T-cell (primary cell): Measurements from ENCODE around the gene MAGEF1. TPM values are rescaled to one million over a fixed set of nuclear protein-coding genes. Genes with fewer than 3 reads are reported as not detected.

Experiments used
- ATAC-seq, 4 experiments: fragments of 200-7000 bp in 3 of 4; fragments of 150-1000 bp in 1 of 4; cut with Tn5 transposase; replicated peaks in 1 of 4; 1 replicate in 3 of 4; 2 replicates in 1 of 4; pipeline ENCODE4 v1.10.0; 2021; ENCODE audit warnings: moderate library complexity in 3 of 4, mild to moderate bottlenecking in 2 of 4, moderate number of reproducible peaks in 1 of 4
- CTCF ChIA-PET, 2 donors: fragments of 300-600 bp; sonication (Branson Sonifier 250); formaldehyde crosslinking; loops; one replicate each; lab custom pipeline; 2022; ENCODE audit warnings: antibody characterized with exemption in 2 of 2; lab: Charles Lee
- POLR2A ChIA-PET, 2 donors: fragments of 300-600 bp; sonication (Branson Sonifier 250); formaldehyde crosslinking; loops; one replicate each; lab custom pipeline; 2022; ENCODE audit warnings: antibody characterized with exemption in 2 of 2; lab: Charles Lee
- DNase-seq, 35 experiments: peaks; one replicate each; pipeline versions ENCODE4 v3.0.0 to v3.0.0-alpha.2; 2013 to 2023
- H3K27ac ChIP-seq: one replicate; pipeline ENCODE4 v1.5.1; 2013; ENCODE audit warnings: low read length
- H3K27me3 ChIP-seq, 2 experiments: replicated peaks in 1 of 2; 1 replicate in 1 of 2; 2 replicates in 1 of 2; pipeline versions ENCODE4 v1.6.1 to v1.7.0; 2013; ENCODE audit warnings: low read length in 1 of 2, mixed read lengths in 1 of 2; ENCODE audit not compliant: control insufficient read depth in 2 of 2, insufficient read depth in 2 of 2; ENCODE audit errors: extremely low read depth in 1 of 2
- H3K36me3 ChIP-seq, 2 donors: 1 replicate in 1 of 2; 2 replicates in 1 of 2; pipeline versions ENCODE4 v1.6.1 to v1.7.0; 2013; ENCODE audit warnings: low read length in 1 of 2; ENCODE audit not compliant: control insufficient read depth in 2 of 2, insufficient read depth in 1 of 2; ENCODE audit errors: extremely low read depth in 1 of 2
- H3K4me1 ChIP-seq, 2 experiments: 1 replicate in 1 of 2; 2 replicates in 1 of 2; pipeline versions ENCODE4 v1.6.1 to v1.7.0; 2013; ENCODE audit warnings: low read length in 2 of 2, mixed read lengths in 1 of 2; ENCODE audit not compliant: insufficient read depth in 2 of 2, control insufficient read depth in 1 of 2; ENCODE audit errors: extremely low read depth in 1 of 2
- H3K4me3 ChIP-seq, 2 donors: 1 replicate in 1 of 2; 2 replicates in 1 of 2; pipeline versions ENCODE4 v1.5.1 to v1.7.0; 2013; ENCODE audit warnings: mild to moderate bottlenecking in 2 of 2, low read length in 1 of 2, moderate library complexity in 1 of 2; ENCODE audit not compliant: control insufficient read depth in 1 of 2; ENCODE audit errors: extremely low read depth in 1 of 2
- H3K9me3 ChIP-seq: 2 replicates; pipeline ENCODE4 v1.7.0; 2013
- H3K27ac Mint-ChIP-seq, 2 donors: one replicate each; pipeline ENCODE4 v1.8.0; 2020 to 2021; ENCODE audit warnings: mild to moderate bottlenecking in 2 of 2, mixed read lengths in 2 of 2
- H3K27me3 Mint-ChIP-seq, 2 donors: one replicate each; pipeline ENCODE4 v1.8.0; 2021 to 2022; ENCODE audit warnings: mixed read lengths in 2 of 2
- H3K36me3 Mint-ChIP-seq: one replicate; pipeline ENCODE4 v1.8.0; 2021; ENCODE audit warnings: mixed read lengths
- H3K4me1 Mint-ChIP-seq, 3 donors: one replicate each; pipeline ENCODE4 v1.8.0; 2020 to 2022; ENCODE audit warnings: mixed read lengths in 3 of 3, mild to moderate bottlenecking in 1 of 3
- H3K4me3 Mint-ChIP-seq, 3 donors: one replicate each; pipeline ENCODE4 v1.8.0; 2020 to 2022; ENCODE audit warnings: mild to moderate bottlenecking in 3 of 3, mixed read lengths in 3 of 3, moderate library complexity in 3 of 3
- H3K9me3 Mint-ChIP-seq, 3 donors: one replicate each; pipeline ENCODE4 v1.8.0; 2020 to 2022; ENCODE audit warnings: mixed read lengths in 3 of 3
- WGBS: methylation state at CpG from one replicate; pipeline ENCODE4 v1.1.5; 2013; ENCODE audit warnings: missing lambda C conversion rate; ENCODE audit not compliant: insufficient coverage; 5-methylcytosine and 5-hydroxymethylcytosine counted together
- total RNA-seq, 35 experiments: library from RNA in 6 of 35; stranded (reverse) in 6 of 35; fragments of 120-200 nt in 1 of 35; gene quantifications; one replicate each; pipeline versions ENCODE4 v1.2.1 to v1.2.4 and lab custom pipeline; 2013 to 2026

Gene MAGEF1
- total RNA-seq, 5 donors from 2014 or later (not counting 1 experiment from before 2014, with no cell fraction given), result 8.6 to 17.7 (median 16.1) TPM

GRCh38 chr3:184677344-184678316, 34.2 kb downstream of the MAGEF1 start:
- Histone ChIP-seq H3K4me3 (no peak overlapping the region), H3K4me1 (no peaks in the 10 kb centered on the region), H3K9me3 (no peaks in the 10 kb centered on the region), H3K27ac (no peak overlapping the region), H3K36me3 (no peaks in the 10 kb centered on the region), H3K27me3 (peaks cover 0 to 20% of the 10 kb centered on the region in 2 experiments)
- CTCF ChIA-PET, result no interaction called here
- peaks cover 4 to 7% of the 10 kb centered on the region in 2 donors for H3K27me3 Mint-ChIP-seq
- H3K27ac Mint-ChIP-seq, result no peak overlapping the region
- H3K36me3 Mint-ChIP-seq, result no peaks in the 10 kb centered on the region
- H3K9me3 Mint-ChIP-seq, result no peaks in the 10 kb centered on the region
- ATAC-seq (no peak), DNase-seq (no peak)
- peaks cover 0 to 4% (median 0%) of the 10 kb centered on the region in 3 donors for H3K4me1 Mint-ChIP-seq
- POLR2A ChIA-PET, result no interaction called here
- H3K4me3 Mint-ChIP-seq, result no peak overlapping the region
- 74% methylated on average over 4 of the region's 17 CpGs for WGBS

- CTCF ChIA-PET, result no interaction called here
- H3K9me3 Mint-ChIP-seq, result no peaks in the 10 kb centered on the region
- WGBS, result 41% methylated on average over 6 of the region's 8 CpGs
- H3K27ac ChIP-seq, result no peak overlapping the region
- POLR2A ChIA-PET, result no interaction called here
- H3K36me3 ChIP-seq, result no peaks in the 10 kb centered on the region
- no peaks in the 10 kb centered on the region for H3K36me3 Mint-ChIP-seq
- ATAC-seq (no peak), DNase-seq (peak in 2 of 35 experiments; percentile 6 to 30)
- H3K4me1 Mint-ChIP-seq, result peaks cover 0 to 4% (median 0%) of the 10 kb centered on the region in 3 donors
- H3K27ac Mint-ChIP-seq, result no peak overlapping the region
- no peak overlapping the region for H3K4me3 ChIP-seq
- no peak overlapping the region for H3K4me3 Mint-ChIP-seq
- no peaks in the 10 kb centered on the region for H3K4me1 ChIP-seq
- peaks cover 0 to 24% of the 10 kb centered on the region in 2 experiments for H3K27me3 ChIP-seq
- H3K9me3 ChIP-seq, result no peaks in the 10 kb centered on the region
- peaks cover 4 to 7% of the 10 kb centered on the region in 2 donors for H3K27me3 Mint-ChIP-seq
These were observed 34.9 kb downstream of the MAGEF1 start for GRCh38 chr3:184676927-184677326.

GRCh38 chr3:184674626-184675025, 37.2 kb downstream of the MAGEF1 start:
- no peak overlapping the region for H3K27ac ChIP-seq
- WGBS, result no CpG with 5 or more reads among the region's 1 CpG
- no peaks in the 10 kb centered on the region for H3K9me3 Mint-ChIP-seq
- no peak for DNase-seq
- no peaks in the 10 kb centered on the region for H3K4me1 ChIP-seq
- H3K27me3 Mint-ChIP-seq, result peaks cover 4 to 14% of the 10 kb centered on the region in 2 donors
- ATAC-seq, result no peak
- peaks cover 0 to 24% of the 10 kb centered on the region in 2 experiments for H3K27me3 ChIP-seq
- H3K4me3 Mint-ChIP-seq, result no peak overlapping the region
- ChIA-PET CTCF (no interaction called here), POLR2A (no interaction called here)
- no peak overlapping the region for H3K4me3 ChIP-seq
- no peak overlapping the region for H3K27ac Mint-ChIP-seq
- H3K36me3 Mint-ChIP-seq, result no peaks in the 10 kb centered on the region
- H3K4me1 Mint-ChIP-seq, result peaks cover 0 to 4% (median 0%) of the 10 kb centered on the region in 3 donors
- H3K36me3 ChIP-seq, result no peaks in the 10 kb centered on the region
- H3K9me3 ChIP-seq, result no peaks in the 10 kb centered on the region

- CTCF ChIA-PET, result no interaction called here
- no peak for DNase-seq
- 84% methylated on average over 14 of the region's 16 CpGs for WGBS
These were observed 38.6 kb downstream of the MAGEF1 start for GRCh38 chr3:184672977-184673870.

GRCh38 chr3:184672335-184672734, 39.5 kb downstream of the MAGEF1 start:
- H3K4me3 ChIP-seq, result no peak overlapping the region
- H3K27me3 ChIP-seq, result peaks cover 0 to 12% of the 10 kb centered on the region in 2 experiments
- peaks cover 0 to 4% (median 0%) of the 10 kb centered on the region in 3 donors for H3K4me1 Mint-ChIP-seq
- H3K9me3 Mint-ChIP-seq, result no peaks in the 10 kb centered on the region
- no peaks in the 10 kb centered on the region for H3K9me3 ChIP-seq
- POLR2A ChIA-PET, result no interaction called here
- no peaks in the 10 kb centered on the region for H3K4me1 ChIP-seq
- WGBS, result 89% methylated on average over 7 of the region's 9 CpGs
- no peaks in the 10 kb centered on the region for H3K36me3 ChIP-seq
- peaks cover 6 to 14% of the 10 kb centered on the region in 2 donors for H3K27me3 Mint-ChIP-seq
- no peak for ATAC-seq
- no peak overlapping the region for H3K27ac ChIP-seq
- no peak overlapping the region for H3K4me3 Mint-ChIP-seq
- no peaks in the 10 kb centered on the region for H3K36me3 Mint-ChIP-seq
- DNase-seq, result no peak
- CTCF ChIA-PET, result no interaction called here
- H3K27ac Mint-ChIP-seq, result no peak overlapping the region

More at GRCh38 chr3:184672977-184673870, 38.6 kb downstream of the MAGEF1 start:
- H3K4me1 ChIP-seq, result no peaks in the 10 kb centered on the region
- H3K9me3 ChIP-seq, result no peaks in the 10 kb centered on the region
- Mint-ChIP-seq H3K4me1 (peaks cover 0 to 4% (median 0%) of the 10 kb centered on the region in 3 donors), H3K4me3 (no peak overlapping the region), H3K27ac (no peak overlapping the region), H3K27me3 (peaks cover 4 to 14% of the 10 kb centered on the region in 2 donors), H3K36me3 (no peaks in the 10 kb centered on the region), H3K9me3 (no peaks in the 10 kb centered on the region)
- no peaks in the 10 kb centered on the region for H3K36me3 ChIP-seq
- no peak for ATAC-seq
- POLR2A ChIA-PET, result no interaction called here
- H3K27me3 ChIP-seq, result peaks cover 0 to 14% of the 10 kb centered on the region in 2 experiments
- H3K4me3 ChIP-seq, result no peak overlapping the region
- no peak overlapping the region for H3K27ac ChIP-seq

- Histone ChIP-seq H3K27ac (no peak overlapping the region), H3K27me3 (peaks cover 0 to 16% of the 10 kb centered on the region in 2 experiments), H3K9me3 (no peaks in the 10 kb centered on the region), H3K4me3 (no peak overlapping the region), H3K36me3 (no peaks in the 10 kb centered on the region), H3K4me1 (no peaks in the 10 kb centered on the region)
- Mint-ChIP-seq H3K27me3 (peaks cover 6 to 16% of the 10 kb centered on the region in 2 donors), H3K9me3 (no peaks in the 10 kb centered on the region), H3K27ac (no peak overlapping the region), H3K36me3 (no peaks in the 10 kb centered on the region), H3K4me1 (no peaks in the 10 kb centered on the region), H3K4me3 (no peak overlapping the region)
- POLR2A ChIA-PET, result no interaction called here
- DNase-seq (no peak), ATAC-seq (no peak)
- CTCF ChIA-PET, result interaction anchor here in 1 of 2 donors (0.7 kb wide), 1 partner anchor 26 kb away, joined by 5 read pairs; no protein-coding TSS in a partner anchor
- WGBS, result 68% methylated on average over 6 of the region's 11 CpGs
These were observed 41.7 kb downstream of the MAGEF1 start for GRCh38 chr3:184670091-184670602.
